GM19372 (cell line): Measurements from ENCODE around the gene NEK10.
A peak's percentile ranks its signal among the peaks of the same experiment; 100 is the strongest.

Source experiments
- ATAC-seq: cut with Tn5 transposase; IDR thresholded peaks from one replicate; pipeline ENCODE4 v1.9.1; 2021; ENCODE audit warnings: mild to moderate bottlenecking, low read depth, moderate library complexity; ENCODE audit not compliant: unreplicated experiment

Gene NEK10

DNA sequence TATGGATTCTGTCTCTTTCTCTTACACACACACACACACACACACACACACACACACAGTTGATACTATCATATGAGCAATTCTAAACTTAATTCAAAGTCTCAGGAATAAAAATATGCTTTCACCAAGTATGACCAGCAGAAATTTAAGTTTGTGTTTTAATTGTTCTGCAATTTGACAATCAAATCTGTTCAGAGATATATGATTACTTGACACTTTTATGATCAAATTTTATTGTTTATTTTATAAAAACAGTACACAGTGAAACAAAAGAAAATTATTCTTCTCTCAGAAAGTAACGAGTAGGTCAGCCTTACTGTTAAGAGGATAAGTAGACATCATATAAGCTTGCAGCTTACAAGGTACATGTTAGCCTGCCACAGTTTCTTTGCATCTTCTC lies 114.3 kb downstream of the NEK10 start:
- ATAC-seq, result no peak

DNA sequence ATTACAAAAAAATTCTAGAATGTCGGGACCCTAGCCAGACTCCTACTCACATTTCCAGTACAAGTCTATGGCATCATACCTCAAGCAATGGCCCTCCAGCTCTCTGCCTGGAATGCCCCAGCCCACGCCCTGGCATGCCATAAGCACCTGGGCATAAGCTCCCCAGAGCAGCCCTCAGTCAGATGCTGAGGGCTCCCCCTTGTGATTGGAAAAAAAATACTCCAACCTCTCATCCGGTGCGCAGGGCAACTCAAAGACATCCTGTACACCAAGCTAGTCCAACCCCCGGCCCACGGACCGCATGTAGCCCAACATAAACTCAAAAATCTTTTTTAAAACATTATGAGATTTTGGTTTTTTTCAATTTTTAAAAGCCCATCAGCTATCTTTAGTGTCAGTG lies 115.4 kb downstream of the NEK10 start:
- ATAC-seq, result peak; percentile 75

DNA sequence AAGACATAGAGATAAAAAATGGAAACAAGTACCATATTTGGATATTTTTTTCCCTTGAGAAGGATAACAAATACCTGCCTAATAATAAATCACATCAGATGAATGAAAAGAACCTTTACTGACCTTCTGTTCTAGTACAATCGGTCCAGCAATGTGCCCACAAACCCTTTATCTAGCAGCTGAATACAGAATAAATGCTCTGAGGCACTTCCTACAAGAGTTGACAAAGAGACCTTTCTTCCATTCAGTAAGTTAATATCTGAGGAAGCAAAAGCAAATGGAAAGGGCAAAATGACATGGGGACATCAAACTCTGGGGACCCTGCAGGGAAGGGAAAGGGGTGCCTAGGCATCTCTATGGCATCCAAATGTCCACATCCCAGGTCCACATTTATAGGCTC lies 115.8 kb downstream of the NEK10 start:
- no peak for ATAC-seq

DNA sequence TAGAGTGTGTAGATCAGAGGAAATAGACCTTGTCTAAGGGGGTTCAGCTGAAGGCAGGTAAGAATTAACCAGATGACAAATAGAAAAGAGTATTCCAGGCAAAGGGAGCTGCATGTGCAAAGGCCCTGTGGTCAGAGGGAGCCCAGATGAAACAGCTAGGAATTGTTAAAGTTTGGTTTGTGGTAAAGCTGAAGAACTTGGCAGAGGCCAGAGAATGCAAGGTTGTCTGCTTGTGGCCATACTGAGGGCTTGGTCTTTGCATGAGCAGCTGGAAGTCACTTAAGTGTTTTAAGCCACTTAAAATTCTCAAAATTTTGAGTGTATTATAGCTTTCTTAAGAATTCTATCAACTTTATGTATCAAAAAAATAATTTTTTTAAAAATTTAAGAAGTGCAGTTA lies 116.5 kb downstream of the NEK10 start:
- ATAC-seq, result no peak

DNA sequence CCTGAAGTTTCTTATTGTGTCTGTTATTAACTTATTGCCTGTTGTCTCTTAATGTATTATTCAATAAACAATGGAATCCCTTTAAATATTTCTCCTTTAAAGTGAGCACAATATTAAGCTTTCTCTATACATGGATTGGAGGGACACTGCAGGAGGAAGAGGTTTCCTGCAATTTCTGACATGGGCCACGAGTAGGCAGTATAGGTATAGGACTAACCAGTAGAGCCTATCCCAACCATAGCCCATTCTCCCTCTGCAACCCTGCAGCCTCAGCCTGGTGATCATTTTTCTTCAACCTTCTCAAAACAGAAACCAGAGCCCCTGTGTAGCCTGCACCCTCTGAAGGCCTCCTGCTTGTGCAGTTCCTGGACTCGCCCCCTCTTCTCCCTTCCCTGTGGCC lies 124.8 kb downstream of the NEK10 start:
- no peak for ATAC-seq

DNA sequence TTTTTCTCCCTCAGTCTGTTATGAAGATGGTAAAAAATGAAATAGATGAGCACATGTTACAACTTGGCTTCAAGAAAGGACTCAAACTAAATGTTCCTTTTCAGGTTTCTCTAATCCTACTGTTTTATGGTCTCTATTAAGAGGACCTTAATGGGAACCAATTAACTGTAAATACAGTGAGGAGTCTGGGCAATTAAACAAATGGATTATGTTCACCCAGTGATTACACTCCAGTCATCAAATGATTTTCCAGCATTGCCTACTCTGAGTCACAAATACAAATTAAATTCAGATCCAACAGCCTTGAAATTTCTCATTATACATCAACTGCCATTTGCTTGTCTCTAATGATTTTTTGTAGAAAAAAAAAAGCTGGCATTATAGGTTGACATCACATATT lies 129.2 kb downstream of the NEK10 start:
- no peak for ATAC-seq

DNA sequence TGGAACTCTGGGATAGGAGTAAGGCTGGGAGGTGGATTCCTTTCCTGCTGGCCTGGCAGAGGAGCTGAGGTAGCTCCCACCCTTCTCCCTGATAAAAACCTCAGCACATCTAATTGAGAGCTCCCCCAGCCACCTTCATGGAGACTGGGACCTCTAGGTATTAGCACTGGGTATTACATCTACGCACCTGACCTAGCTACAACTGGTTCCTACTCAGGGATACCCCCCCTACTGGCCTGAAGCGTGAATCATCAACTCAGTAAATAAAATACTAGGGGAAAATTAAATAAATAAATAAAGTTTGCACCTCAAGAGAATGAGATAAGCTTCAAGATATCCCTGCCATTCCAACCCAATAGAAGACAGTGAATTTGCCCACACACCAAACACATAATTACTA lies 140.4 kb downstream of the NEK10 start:
- peak; percentile 51 for ATAC-seq

DNA sequence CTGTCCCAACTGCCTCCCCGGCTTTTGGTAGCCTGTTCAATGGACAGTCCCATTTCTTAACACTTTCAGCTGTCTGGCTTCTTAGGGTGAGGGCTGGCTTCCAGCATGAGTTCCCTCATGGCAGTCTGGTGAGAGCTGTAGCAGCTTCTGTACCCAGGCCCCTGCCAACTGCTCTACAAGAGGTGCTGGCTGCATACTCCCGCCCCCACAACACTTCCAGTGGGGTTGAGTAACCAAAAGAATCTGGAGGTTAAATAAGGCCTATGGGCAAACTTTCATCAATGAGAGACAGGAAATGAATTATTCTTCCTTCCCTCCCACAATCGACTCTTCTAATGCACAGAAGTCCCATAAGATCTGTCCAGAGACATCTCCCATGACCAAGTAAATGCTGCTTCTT lies 145.0 kb downstream of the NEK10 start:
- ATAC-seq, result no peak

DNA sequence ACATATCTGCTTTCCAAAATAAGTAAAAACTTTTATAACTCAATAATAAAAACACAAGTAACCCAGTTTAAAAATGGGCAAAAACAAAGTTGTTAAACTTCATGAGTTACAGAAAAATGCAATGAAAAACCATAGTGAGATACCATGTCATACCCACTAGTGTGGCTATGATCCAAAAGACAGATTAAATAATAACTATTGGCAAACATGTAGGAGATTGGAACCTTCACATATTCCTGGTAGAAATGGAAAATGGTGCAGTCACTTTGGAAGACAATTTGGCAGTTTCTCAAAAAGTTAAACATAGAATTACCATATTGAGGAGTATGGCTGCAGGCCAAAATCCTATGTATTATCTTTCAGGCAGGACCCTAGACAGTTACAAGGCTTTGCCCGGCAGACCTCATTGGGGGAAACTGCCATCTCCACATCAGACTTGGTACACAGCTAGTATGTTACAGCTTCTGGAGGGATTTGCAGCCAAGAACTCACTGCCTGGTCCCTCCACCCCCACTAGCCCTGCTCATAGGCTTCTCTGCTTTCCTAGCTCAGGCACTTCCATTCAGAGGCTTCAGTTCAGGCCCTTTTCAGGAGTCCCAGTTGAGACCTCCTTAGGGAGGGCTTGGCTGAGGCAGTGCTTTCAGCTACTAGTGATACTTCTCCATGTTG lies 147.8 kb downstream of the NEK10 start:
- no peak for ATAC-seq

DNA sequence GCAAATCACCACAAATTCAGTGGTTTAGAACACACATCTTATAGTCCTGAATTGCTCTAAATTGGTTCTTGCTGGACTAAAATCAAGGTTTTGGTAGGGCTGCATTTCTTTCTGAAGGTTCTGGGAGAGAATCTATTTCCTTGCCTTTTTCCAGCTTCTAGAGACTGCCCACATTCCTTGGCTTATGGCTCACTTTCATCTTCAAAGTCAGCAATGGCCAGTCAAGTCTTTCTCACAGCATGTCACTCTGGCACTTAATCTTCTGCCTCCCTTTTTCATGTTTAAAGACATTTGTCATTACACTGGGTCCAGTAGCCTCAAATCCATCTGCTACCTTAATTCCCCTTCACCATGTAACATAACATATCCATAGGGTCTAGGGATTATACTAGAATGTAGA lies 149.0 kb downstream of the NEK10 start:
- no peak for ATAC-seq

DNA sequence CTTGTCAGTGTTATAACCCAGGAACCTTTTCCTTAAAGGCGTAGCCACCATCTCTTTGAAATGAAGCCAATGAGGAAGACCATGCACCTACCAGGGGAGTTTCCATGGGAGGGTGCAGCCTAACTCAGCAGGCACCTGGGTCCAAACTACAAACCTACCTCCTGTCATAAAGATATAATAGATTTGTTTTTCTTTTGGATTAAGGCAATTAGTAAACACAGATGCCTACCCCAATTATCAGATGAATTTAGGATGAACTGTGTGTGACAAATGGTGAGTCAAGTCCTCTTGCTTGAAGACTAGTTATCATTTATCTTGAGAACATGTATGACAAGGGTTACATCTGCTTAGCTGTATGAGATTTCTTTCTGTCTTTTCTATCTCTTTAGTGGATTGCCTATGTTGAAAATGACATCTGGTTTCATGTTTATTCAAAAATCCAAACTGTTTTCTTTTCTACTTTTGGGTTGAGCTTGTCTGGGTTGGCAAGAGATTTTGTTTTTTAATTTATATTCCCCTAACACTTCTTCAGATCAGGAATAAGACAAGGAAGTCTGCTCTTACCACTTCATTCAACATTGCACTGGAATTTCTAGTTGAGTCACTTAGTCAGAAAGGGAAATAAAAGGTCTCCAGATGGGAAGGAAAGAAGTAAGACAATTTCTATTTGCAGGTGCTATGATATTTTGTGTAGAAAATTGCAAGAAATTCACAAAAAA lies 149.9 kb downstream of the NEK10 start:
- ATAC-seq, result no peak

DNA sequence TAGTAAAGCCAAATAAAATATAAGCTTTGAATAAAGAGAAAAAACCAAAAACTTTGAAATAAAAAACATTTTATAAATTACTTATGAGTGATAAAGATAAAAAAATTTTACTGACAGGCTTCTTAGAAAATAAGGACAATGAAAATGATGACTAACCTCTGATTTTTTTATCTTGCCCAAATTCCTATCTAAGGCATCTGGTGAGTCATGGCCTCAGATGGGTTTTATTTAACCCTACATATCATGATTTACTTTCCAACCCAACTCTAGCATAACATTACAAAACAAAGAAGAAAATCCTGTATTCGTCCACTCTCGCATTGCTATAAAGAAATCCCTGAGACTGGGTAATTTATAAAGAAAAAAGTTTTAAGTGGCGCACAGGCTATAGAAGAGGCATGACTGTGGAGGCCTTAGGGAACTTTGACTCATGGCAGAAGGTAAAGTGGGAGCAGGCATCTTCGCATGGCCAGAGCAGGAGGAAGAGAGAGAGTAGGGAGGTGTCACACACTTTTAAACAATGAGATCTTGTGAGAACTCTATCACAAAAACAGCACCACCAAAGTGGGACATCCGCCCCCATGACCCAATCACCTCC lies 152.1 kb downstream of the NEK10 start:
- no peak for ATAC-seq

DNA sequence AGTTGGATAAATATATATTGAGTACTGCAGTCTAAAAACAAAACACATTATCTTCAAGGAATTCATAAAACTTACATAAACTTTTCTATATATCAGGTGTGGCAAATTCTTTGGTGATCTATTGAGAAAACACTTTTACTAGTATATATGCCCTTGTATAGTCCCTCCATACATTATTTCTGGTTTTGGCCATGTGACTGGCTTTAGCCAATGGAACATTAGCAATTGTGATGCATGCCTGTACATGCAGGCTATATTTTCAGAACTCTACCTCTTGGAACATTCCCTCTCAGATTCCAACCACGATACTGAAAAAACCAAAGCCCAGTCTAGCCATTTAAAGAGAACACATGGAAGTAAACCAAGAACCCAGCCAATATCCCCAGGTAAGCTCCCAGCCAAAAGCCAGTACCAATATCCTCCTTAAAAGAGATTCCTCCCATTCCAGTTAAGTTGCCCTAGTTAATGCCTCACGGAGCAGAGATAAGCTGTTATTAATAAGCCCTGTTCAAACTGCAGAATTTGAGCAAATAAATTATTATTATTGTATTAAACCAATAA lies 152.8 kb downstream of the NEK10 start:
- ATAC-seq, result no peak

DNA sequence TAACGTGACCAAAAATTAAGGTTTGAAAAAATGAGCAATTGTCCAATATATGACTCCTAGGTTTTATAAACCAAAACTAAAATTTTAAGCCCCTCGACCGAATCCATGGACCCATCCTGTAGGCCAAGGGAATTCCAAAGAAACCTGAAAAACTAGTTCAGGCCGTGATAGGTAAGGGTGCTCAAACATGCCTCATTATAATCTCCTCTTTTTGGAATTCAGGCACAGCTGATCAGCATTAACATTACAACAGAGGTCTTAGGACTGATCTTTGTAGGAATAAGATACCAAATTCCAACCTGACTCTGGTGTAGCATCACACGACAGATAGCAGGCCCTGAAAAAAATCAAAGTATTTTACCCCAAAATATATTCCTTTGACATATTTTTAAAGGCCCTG lies 155.7 kb downstream of the NEK10 start:
- ATAC-seq, result no peak

DNA sequence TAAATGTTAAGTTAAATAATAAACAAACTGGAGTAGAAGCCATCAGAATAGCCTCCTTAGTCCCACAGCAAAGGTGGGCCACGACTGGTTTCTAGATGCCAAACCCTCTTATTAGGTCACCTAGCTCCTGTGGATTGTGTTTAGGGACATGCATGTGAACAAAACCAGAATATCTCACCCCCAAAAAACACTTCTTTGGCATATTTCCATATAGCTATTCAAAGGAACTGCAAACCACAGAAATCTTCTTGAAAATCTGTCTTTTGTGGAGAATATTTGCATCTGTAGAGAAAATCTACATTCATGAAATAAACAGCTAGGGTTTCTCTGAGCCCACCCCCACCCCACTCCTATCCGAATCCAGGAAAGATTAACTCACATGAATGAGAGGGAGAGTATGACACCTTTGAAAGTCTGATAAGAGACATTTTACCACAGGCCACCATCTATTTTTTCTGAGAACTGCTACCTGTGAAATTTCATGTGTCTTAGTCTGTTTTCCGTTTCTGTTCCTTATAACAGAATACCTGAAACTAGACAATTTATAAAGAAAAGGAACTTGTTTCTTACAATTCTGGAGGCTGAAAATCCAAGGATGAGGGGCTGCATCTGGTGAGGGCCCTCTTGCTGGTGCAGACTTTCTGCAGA lies 159.4 kb downstream of the NEK10 start:
- ATAC-seq, result no peak

DNA sequence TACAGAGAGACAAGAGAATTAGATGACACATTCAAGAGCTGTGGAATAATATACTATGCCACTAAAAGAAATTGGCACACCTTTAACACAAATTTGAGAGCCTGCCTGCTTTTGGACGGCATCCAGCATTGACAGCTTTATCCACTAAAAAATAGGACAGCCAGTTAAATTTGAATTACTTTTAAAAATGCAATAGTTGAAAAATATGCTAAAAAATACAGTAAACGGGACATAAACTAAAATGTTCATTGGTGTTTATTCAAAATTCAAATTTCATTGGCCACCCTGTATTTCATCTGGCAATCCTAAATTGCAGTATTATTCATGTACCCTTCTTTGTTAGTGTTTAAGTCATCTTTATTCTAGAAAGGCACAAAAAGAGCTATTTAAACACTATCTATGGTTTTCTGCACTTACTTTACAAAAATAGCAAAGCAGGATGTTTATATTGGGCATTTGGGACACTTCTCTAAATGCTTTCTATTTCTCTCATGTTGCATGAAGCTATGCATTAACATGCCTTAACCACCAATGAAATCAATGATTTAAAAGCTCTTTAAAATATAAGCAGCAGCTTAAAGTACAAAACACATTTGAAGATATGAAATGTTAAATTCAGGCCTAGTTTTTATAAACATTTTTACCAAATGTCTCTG lies 160.1 kb downstream of the NEK10 start:
- no peak for ATAC-seq

DNA sequence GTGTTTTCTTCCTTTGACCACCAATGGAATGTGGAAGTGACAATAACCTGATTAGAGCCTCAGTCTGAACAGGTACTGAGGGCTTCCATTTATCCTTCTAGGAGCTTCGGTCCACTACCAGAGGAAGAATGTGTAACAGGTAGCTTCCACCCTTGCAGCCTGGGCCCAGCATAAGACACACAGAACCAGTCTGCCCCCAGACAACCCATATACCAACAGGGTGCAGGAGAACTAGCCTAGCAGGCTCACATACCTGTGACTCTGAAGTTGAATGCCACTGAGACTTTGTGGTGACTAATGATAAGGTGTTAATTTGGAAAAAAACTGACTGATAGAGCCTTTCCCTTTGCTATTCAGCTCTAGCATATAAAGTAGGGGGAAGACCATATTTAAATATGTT lies 166.2 kb downstream of the NEK10 start:
- no peak for ATAC-seq

DNA sequence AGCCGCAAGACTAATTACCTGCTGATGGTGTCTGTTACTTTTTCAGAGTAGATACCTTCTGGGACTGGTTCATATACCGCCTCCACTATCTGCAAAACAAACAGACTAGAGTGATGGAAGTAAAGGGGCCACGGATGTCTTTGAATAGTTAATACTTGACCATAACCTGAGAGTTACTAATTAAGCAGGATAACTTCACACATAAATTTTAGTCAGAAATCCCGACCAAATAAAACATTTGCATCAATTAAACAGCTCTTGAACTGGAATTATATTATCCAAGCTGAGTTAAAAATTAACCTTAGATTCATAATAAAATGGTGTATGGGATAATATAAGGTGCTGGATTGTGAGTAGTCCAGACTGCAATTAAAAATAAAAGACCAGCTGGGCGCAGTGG lies 167.7 kb downstream of the NEK10 start:
- no peak for ATAC-seq

DNA sequence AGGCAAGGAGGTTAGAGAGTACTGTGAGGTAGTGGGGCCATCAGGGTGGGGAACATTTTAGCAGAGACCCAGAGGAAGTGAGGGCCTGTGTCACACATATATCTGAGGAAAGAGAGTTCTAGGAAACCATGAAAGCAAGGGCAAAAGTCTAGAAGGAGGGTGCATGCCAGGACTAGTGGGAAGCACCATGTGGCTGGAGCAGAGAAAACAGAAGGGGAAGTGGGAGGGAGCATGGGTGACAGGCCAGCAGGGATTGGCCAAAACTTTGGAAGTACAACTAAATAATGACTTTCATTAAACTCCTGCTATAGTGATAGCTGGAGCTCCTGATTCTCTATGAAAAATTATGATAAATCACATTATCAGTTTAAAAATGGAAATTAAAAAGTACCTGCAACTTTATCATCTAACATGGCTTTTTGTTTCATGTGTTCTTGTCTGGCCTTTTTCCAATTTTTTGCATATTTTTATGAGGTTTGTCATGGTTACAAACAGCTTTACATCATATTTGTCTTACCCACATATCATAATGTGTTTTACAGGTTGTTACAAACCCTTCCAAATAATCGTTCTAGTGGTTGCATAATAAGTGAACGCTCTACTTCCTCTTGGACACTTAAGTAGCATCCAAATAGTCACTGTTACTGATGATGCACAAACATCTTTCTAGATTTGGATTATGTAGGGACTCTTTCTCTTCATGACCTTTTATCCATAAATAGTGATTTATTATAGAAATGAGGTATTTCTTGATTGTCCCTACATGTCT lies 168.3 kb downstream of the NEK10 start:
- no peak for ATAC-seq

DNA sequence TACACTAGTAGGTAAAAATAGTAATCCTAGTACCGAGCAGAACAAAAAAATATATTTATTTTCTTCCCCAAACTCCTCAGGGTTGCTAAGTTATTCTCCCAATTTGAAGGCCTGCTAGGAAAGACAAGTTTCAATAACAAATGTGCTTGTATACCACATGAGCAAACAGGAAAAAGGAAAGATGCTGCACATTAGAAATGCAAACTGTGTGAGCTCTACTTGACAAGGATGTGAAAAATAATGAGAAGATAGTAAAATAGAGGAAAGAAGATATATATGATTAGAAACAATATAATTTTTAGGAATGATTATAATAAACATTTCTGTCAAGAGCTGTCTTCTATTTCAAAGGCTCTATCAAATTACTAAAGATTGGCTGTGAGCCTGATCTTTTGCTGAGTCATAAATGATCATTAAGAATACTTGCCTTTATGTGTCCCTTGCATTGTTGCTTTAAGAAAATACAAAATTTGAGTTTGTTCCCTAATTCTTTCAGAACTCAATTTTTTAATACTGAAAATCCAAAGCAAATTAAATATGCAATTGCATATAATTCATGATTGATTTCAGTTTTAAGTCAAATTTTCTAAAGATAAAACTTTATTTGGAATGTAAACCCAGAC lies 174.2 kb downstream of the NEK10 start:
- ATAC-seq, result no peak
